M059J (cell line): ENCODE data around the gene PRPF40A. TPM values are rescaled to one million over a fixed set of nuclear protein-coding genes. Genes with fewer than 3 reads are reported as not detected.
A peak's percentile ranks its signal among the peaks of the same experiment; 100 is the strongest.

ENCODE experiments used
- DNase-seq: peaks from one replicate; pipeline ENCODE4 v3.0.0-alpha.2; 2012; ENCODE audit warnings: low read depth
- total RNA-seq: library from RNA; depleted of rRNA; stranded (reverse); fragments of >200 nt; shearing (Covaris generic); gene quantifications from 2 replicates; pipeline ENCODE4 v1.2.3, GENCODE V29; 2014

Gene PRPF40A
- total RNA-seq, 1 experiment from 2014 or later = 103 TPM

DNA sequence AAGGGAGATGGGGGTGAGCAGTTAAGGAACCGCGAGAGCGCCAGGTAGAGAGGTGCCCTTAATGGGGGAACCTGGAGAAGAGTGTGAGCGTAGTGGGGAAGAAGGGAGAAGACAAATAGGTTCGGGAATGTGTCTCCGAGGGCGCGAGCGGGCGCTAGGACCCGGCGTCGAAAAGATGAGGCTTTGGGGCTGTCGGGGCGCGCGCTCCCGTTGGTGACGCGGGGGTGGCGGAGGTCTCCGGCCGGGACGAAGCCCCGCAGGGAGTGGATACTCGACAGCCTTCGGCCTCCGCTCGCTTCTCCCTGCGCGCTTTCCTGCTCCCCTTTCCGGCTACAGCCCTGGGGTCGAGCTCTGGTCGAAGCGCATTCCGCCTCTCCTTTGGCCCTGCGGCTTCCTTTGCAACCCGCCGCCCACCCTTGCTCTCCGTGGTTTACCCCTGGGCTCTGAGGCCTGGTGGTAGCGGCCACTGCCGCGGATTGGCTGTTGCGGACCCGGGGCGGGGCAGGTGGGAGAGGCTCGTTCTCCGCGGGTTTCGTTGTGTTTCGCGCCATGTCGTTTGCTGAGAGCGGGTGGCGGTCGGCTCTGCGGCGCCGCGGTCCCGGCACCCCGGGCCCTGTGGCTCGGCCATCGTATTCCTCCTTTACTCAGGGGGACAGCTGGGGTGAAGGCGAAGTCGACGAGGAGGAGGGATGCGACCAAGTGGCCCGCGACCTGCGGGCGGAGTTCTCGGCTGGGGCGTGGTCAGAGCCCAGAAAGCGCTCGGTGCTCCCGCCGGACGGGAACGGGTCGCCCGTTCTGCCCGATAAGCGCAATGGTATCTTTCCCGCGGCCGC is 1.0 kb upstream of the PRPF40A start, which contains the start of gene ARL6IP6:
Gene ARL6IP6, plus strand, starts transcription at position 545 of the 833 bp plus-strand sequence. Its CDS starts 5 bp downstream, at position 550.
- DNase-seq = peak; percentile 88

DNA sequence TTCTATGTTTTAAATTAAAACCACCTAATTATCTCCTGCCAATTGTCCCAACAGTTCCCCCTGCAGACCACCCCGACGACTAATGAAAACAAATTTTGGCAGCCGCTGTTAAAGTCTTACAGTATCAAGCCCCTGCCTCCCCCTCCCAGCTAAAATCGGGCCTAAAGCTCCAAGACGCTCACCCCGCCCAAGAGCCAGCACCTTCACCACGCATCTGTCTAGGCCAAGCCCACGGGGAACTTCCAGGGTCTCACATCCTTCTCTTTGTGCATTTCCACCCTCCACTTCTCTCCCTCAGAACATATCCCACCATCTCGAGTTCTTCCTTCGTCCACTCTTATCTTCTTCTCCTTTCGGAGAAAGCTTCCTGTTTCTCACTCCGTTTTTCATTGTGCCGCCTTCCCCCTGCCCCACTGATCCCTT is 445 bp downstream of the PRPF40A start:
- peak; percentile 32 for DNase-seq

DNA sequence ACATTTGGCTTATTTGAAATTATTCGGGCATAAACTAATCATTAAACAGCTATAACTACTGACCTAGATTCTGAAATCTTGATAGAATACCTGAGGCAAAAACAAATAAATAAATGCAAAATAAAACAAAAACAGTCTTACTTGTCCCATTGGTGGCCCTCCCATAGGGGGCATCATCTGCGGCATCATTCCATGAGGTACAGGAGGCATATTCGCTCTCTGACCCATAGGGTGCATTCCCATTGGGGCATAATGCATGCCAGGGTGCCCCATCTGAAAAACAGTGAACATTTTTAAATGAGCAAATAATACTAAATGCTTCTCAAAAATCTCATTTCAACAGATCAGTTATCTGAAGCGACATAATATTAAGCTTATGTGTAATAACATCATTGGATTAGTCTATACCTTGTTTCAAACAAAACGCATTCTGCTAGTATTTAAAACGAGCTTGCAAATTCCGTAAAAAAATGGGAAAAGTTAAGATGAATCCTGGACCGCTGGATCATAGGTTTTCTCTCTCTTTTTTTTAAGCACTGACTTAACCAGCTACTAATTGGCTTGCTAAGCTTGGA is 1.3 kb downstream of the PRPF40A start:
- DNase-seq = no peak

DNA sequence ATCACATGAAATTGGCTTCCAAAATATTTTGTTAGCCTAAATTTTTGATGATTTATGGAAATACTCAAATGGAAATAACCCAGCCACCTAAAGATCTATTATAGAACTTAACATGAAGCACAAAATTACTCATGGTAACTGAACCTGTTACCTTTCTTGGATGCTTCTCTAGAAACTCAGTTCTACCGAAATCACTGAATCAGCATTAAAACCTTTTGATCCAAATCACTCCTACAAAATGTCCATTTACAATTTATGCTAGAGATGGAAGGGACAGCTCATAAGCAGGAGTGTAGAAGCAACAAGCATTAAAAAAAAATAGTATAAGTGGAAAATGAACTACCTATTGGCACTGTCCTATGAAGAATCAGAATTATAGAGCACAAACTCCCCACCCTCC is 2.1 kb downstream of the PRPF40A start:
- DNase-seq = no peak

DNA sequence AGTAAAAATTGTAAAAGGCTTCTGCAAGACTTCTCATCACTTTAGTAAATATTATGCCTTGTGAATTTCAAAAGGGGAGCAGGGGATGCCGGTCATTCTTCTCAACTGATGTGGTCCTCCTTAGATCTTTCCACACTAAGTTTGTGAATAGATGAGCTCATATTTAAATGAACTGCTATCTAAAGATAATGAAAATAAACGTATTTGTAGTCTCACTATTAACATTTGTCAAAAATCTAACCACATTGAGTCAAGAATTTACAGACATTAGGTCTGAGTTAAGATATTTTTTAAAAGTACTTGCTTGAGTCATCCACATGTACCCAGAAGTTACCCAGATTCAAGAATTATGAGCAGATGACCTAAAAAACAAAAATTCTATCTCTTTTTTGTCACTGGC is 6.5 kb downstream of the PRPF40A start:
- DNase-seq = no peak

DNA sequence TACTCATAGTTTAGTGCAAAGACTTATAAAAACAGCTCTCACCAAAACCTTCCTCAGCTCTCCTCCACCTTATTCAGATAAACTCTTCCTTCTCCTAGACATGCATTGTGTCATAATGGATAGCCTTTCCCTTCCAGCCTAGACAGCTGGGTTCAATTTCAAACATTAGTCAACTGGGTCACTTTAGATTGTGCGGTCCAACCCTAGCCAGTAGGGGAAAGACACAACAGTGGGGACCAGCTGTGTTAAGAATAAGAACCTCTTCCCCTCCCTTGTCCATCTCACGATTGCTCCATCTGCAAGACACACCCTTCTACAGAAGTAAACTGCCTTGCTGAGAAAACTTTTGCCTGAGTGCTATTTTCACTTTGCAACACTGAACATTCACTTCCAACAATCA is 8.5 kb downstream of the PRPF40A start:
- DNase-seq = no peak

DNA sequence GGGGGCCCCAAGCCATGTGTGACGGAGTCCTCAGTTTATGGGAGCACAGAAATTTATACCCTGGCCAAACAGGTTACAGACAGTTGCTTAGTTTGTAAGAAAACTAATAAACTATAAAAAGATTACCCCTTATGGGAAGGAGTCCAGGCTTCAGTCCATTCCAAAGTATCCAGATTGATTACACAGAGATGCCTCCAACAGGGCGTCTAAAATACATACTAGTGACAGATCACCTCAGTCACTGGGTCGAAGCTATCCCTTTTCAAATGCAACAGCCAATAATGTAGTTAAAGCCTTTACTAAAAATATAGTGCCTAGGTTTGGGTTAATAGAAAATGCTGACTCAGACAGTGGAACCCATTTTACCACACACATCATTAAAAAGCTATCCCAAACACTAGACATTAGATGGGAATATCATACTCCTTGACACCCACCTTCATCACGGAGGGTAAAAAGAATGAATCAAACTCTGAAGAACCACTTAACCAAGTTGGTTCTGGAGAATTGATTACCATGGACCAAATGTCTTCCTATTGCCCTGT is 10.7 kb downstream of the PRPF40A start:
- DNase-seq = no peak

DNA sequence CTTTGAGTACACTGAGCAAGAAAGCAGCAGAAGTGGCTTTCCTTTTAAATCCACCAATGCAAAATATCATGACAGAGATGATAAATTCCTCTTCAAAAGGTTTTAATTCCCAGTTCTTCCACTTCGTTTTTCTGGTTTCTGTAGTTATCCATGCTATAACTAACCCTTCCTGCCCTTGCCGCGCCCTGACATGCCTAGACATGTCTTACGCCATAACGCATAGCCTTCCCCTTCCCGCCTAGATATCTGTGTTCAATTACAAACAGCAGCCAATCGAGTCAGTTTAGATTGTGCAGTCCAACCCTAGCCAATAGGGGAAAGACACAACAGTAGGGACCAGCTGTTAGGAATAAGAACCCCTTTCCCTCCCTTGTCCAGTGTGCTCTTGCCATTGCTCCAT is 16.1 kb downstream of the PRPF40A start:
- no peak for DNase-seq

DNA sequence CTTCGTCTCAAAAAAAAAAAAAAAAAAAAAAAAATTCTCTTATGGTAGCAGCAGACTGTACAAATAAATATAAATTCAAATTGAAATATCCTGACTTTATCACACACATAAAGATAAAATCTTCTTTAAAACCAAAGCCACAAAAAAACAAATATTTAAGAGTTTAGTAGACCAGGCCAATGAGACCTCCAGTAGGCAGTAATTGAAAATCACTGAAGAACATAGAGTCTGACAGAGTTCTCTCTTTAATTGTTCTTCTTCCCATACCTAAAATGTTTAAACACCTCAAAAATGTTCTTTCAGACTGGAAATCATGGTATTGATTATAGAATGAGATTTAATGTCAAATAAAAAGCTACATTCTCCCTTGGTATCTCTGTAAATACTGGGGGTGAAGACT is 20.8 kb downstream of the PRPF40A start:
- peak; percentile 25 for DNase-seq

DNA sequence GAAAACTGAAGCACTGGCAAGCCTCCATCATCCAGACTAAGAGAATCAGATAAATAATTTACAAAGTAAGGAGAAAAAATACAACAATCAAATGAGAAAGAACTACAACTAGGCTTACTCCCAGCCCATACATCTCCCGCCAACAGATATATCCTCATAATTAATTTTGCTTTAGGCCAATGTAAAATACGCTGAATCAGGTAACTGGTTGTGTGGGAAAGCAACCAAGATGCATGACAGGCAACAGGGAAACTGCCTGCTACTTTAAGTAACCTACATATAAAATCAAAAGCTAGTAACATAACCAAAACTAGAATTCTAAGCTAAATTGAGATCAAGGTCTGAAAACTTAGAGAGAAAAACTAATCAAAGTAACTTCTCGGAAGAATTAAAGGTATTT is 21.5 kb downstream of the PRPF40A start:
- DNase-seq = no peak

DNA sequence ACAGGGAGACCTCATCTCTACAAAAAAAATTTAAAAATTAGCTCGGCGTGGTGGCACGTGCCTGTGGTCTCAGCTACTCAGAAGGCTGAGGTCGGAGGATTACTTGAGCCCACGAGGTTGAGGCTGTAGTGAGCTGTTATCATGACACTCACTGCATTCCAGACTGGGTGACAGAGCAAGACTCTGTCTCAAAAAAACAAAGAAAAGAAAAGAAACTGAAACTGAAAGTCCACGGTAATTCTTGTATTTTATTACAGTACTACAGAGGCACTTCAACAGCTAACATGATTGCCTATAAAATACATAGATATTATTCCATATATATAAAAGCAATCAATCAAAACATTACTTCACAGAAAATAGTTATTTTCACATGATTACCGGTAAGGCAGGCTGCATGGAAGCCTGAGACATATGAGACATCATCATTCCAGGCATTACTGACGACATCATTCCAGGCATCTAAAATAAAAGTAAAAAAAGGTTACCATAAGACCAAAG is 23.1 kb downstream of the PRPF40A start:
- DNase-seq = peak; percentile 89

DNA sequence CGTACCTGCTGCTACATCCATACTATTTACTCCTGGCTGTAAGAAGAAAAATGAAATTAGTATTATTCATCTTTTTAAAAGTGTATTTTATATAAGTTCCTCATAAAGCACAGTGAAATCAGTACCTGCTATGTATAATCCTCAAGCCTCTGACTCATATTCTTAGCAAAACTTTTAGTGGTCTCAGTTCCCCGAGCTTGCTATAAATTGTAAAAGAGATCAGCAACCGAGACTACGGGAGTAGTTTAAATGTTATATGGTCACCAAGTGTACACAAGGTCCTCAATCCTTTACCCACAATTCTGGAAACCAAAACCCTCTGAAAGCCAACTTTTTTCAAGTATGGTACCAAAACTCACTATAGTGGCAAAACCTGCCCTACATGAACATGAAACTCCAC is 24.2 kb downstream of the PRPF40A start:
- no peak for DNase-seq

DNA sequence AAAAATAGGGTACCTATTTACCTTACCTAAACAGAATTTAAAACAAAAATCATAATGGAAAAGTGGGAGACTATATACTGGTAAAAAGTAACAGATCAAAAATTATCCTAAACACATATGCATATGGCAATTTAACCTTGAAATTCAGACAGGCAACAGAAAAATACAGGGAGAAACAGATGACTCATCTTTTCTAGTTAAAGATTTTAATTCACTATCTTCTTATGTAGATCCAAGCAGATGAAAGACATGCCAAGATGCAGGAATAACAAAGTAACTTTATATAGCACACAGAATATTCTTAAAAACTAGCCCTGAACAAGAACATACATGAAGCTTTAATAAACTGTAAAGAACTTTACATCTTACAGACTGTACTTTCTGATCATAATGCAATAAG is 30.9 kb downstream of the PRPF40A start:
- no peak for DNase-seq

DNA sequence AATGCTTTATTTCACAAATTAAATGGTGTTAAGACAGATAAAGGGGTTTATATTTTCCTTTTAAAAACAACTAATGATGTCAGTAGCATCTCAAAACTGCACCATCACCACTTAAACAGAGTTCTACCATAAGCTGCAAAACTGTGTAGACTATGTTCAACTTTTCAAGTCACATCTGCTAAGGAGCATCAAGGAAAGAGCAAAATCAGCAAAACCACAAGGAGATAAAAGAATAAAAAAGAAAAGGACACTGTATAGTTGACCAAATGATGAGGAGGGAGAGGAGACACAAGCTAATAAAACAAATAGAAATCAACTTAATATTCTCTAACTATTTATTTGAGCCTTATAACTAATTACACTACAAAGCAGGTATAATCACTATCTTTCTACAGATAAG is 33.9 kb downstream of the PRPF40A start:
- DNase-seq = no peak

DNA sequence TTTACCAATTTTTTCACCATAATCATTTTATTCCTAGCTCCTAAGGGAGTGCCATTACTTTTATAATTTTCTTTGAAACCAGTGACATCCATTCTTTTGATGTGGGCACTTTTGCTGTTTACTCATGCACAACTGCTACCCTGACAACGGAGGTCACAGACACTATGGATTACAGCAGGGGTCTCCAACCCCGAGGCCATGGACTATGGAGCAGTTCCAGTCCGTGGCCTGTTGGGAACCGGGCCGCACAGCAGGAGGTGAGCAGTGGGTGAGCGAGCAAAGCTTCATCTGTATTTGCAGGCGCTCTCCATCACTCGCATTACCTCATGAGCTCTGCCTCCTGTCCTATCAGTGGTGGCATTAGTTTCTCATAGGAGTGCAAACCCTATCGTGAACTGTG is 34.6 kb downstream of the PRPF40A start:
- no peak for DNase-seq

DNA sequence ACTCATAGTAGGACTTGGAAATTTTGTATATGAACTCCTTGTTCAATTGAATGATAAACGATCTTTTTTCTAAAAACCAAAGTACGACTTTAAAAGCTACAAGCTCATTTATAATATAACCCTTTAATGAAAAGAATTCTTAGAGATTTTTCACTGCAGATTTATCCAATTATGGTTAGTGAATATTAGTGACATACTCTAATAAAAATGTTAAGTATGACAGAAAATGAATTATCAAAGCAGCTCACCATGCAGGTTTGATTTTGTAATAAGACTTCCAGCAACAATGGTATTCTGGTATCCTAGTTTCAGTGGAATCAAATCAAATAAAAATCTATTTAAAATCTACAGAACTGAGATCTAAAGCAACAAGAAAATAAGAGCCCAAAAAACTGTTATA is 38.5 kb downstream of the PRPF40A start:
- DNase-seq = no peak

DNA sequence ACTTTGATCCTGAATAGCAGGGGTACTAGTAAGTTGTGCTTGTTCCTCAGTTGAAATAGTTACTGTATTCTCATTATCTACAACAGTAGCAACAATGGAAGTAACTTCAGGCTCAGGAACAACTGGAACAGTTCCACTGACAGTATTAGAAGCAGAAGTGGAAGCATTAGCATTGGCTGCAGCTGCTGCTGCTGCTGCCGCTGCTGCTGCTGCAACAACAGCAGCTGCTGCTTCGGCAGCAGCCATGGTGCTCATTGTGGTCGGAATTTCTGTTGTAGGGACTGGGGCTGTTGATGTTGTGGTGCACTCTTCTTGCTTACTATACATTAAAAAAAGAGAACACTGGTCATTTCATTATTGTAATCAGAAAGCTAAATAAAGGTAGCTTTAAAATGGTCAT is 40.8 kb downstream of the PRPF40A start:
- DNase-seq = no peak

DNA sequence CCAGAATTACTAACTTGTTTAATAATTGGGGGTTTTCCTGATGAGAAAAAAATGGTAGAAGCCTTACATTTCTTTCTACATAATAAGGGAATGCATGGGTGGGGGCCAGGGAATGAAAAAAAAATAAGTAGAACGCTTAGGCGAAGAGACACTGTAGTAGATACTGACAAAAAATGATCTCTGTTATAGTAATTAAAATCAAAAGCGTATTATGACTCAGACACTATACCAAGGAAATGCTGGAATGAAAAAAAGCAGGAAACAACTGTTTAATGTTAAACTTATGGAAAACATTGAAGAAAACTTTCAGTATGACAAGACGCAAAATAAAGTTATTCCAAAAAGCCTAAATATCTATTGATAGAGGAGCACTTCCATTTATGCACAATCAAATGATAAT is 42.9 kb downstream of the PRPF40A start:
- no peak for DNase-seq

DNA sequence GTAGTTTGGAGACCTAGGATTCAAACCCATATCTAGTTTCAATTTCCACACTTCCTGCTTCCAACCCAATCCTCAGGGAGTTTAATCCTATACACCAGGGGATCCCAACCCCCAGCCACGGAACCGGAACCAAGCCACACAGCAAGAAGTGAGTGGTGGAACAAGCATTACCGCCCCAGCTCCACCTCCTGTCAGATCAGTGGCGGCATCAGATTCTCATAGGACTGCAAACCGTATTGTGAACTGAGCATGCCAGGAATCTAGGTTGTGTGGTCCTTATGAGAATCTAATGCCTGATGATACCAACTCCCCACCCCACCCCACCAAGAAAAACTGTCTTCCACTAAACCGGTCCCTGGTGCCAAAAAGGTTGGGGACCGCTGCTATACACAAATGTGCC is 52.5 kb downstream of the PRPF40A start:
- DNase-seq = no peak

DNA sequence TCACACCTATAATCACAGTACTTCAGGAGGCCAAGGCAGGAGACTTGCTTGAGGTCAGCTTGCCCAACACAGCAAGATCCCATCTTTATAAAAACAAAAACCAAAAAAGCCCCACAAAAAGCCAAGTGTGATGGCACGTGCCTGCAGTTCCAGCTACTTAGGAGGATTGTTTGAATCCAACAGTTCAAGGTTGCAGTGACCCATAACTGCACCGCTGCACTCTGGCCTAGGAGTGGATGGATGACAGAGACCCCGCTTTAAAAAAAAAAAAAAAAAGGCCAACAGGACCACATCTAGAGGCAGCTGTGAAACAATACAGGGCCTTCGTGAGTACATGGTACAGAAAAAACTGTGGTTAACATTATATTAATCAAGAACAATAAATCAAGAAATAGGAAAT is 56.2 kb downstream of the PRPF40A start:
- no peak for DNase-seq

DNA sequence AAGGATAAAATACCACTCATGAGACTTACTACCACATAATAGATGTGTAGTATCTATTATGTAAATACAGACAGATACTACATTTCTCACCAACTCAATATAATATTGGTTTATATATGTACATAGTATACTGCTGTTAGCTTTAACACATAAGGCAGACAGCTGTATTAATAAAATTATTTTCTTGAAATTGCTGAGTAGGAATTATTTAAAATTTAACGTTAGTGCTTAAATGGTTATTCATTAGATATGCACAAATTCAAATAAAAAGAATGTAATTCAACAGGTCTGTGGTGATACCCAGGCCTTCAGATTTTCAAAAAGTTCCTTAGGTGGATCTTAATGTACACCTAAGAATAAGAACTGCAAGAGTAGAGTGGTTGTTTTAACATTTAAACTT is 59.0 kb downstream of the PRPF40A start:
- DNase-seq = no peak

DNA sequence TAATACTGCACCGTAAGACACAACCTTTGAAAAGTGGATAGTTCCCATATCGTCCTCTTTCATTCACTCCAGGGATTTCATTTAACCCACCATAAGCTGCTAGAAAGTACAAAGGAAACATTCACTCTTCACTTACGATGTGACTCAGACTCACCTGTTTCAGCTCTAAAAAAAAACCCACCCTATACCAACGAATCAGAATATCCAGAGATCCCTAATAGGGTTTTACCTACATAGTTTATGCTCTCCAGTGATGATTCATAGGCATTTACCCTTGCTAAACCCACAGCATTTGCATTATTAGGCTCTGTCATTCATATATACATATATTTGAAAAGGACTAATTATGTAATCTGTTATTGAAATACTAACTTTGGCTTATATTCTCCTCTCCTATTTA is 60.2 kb downstream of the PRPF40A start:
- no peak for DNase-seq

DNA sequence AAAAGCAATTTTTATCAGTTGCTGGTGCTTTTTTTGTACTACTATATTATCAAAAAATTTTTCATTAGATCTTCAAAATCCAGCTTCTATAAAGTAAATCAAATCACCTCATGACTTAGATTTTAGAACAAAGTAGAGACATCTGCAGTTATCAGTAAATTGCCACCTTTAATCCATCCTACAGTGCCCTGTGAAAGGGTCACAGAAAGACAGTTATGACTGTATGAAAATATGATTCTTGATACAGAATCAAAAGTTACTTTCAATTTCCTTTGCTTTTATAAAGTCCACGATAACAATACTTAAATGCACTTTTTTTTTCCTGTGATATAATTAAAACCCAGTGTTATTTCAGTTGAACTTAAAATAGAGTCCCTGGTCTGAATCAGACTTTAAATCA is 61.4 kb downstream of the PRPF40A start:
- no peak for DNase-seq
